OCI-LY1 (cell line): ENCODE results near the gene NOD1.

Source experiments
- CTCF ChIP-seq: fragments of 200-600 bp; sonication (generic), shearing (Covaris generic); IDR thresholded peaks from 2 replicates; pipeline ENCODE4 v1.5.1; 2017; ENCODE audit warnings: mild to moderate bottlenecking, antibody characterized with exemption, low read length, moderate library complexity, mixed read lengths
- EZH2 ChIP-seq: fragments of 200-600 bp; sonication (generic), shearing (Covaris generic); IDR thresholded peaks from 2 replicates; pipeline ENCODE4 v1.8.0; 2017; ENCODE audit warnings: borderline replicate concordance, mixed run types, mild to moderate bottlenecking, antibody characterized with exemption, low read length, moderate library complexity, mixed read lengths

GRCh38 chr7:30430777-30431176 lies 47.8 kb downstream of the NOD1 start:
- no peak for TF ChIP-seq CTCF
- TF ChIP-seq EZH2 = no peak
